A673 (cell line): ENCODE results near the gene GPR32. TPM values are rescaled to one million over a fixed set of nuclear protein-coding genes. Genes with fewer than 3 reads are reported as not detected.
"Not testable (repeated sequence)": the region's sequence is repeated elsewhere in the genome, so short reads cannot be mapped to it uniquely, and the experiment has no call there.

Experiments used
- BruUV-seq: library from RNA; stranded (reverse); fragments of 400-500 nt; replicated peaks from 2 replicates; lab custom pipeline; 2021; lab: Mats Ljungman, UMichigan
- CTCF ChIA-PET: fragments of 300-600 bp; sonication (Branson Sonifier 250); formaldehyde crosslinking; loops from one replicate; lab custom pipeline; 2022; ENCODE audit warnings: antibody characterized with exemption; lab: Charles Lee
- POLR2A ChIA-PET: fragments of 300-600 bp; sonication (Branson Sonifier 250); formaldehyde crosslinking; loops from one replicate; lab custom pipeline; 2022; ENCODE audit warnings: antibody characterized with exemption; ENCODE audit not compliant: low non-redundant PET; lab: Charles Lee
- DNase-seq: peaks from one replicate; pipeline ENCODE4 v3.0.0-alpha.2; 2015; ENCODE audit warnings: low spot score
- H3K27ac ChIP-seq: fragments of 200-600 bp; sonication (generic); 2 replicates; pipeline ENCODE4 v1.5.1; 2016; ENCODE audit warnings: mixed run types, low read depth, mild to moderate bottlenecking, mixed read lengths, antibody characterized with exemption, low read length; ENCODE audit not compliant: poor library complexity, severe bottlenecking
- H3K27me3 ChIP-seq: fragments of 200-600 bp; sonication (generic); replicated peaks from 2 replicates; pipeline ENCODE4 v1.6.1; 2017; ENCODE audit warnings: mixed run types, low read depth, mild to moderate bottlenecking, mixed read lengths, antibody characterized with exemption, low read length; ENCODE audit not compliant: insufficient read depth, poor library complexity
- H3K36me3 ChIP-seq: fragments of 200-600 bp; sonication (generic); 2 replicates; pipeline ENCODE4 v1.6.1; 2016; ENCODE audit warnings: mixed run types, mild to moderate bottlenecking, mixed read lengths, antibody characterized with exemption, low read length; ENCODE audit not compliant: insufficient read depth, poor library complexity, severe bottlenecking
- H3K4me1 ChIP-seq: fragments of 200-600 bp; sonication (generic); 2 replicates; pipeline ENCODE4 v1.6.1; 2017; ENCODE audit warnings: mixed run types, mild to moderate bottlenecking, mixed read lengths, antibody characterized with exemption, low read length; ENCODE audit not compliant: insufficient read depth, poor library complexity, severe bottlenecking
- H3K4me3 ChIP-seq: fragments of 200-600 bp; sonication (generic); 2 replicates; pipeline ENCODE4 v1.5.1; 2016; ENCODE audit warnings: low read depth, mixed run types, mild to moderate bottlenecking, mixed read lengths, low read length; ENCODE audit not compliant: poor library complexity, severe bottlenecking
- H3K9me3 ChIP-seq: fragments of 200-600 bp; sonication (generic); 2 replicates; pipeline ENCODE4 v1.6.1; 2016; ENCODE audit warnings: mixed run types, low read depth, mild to moderate bottlenecking, mixed read lengths, antibody characterized with exemption, low read length; ENCODE audit not compliant: poor library complexity, severe bottlenecking
- EZH2 ChIP-seq: fragments of 200-600 bp; sonication (generic); IDR thresholded peaks from 2 replicates; pipeline ENCODE4 v1.6.1; 2017; ENCODE audit warnings: borderline replicate concordance, low read depth, mild to moderate bottlenecking, mixed read lengths, antibody characterized with exemption, low read length; ENCODE audit not compliant: poor library complexity, severe bottlenecking
- intact Hi-C: fragments of 100-400 bp; cut with micrococcal nuclease; formaldehyde crosslinking; loops from one replicate; pipeline ENCODE4 v1.10.0; 2022; ENCODE audit not compliant: unreplicated experiment
- total RNA-seq: library from RNA; stranded (reverse); gene quantifications from 2 replicates; pipeline ENCODE4 v1.2.3, GENCODE V29; 2021
- TF ChIP-seq, protein P1 (sequence below): fragments of 300-800, 200-600 bp; sonication (generic); conservative IDR thresholded peaks from 2 replicates; pipeline ENCODE4 v1.5.1; 2017; ENCODE audit warnings: low read depth, mild to moderate bottlenecking, antibody characterized with exemption, low read length, moderate library complexity, mixed read lengths

The GPR32 gene
- total RNA-seq, 1 experiment from 2014 or later: not detected

DNA sequence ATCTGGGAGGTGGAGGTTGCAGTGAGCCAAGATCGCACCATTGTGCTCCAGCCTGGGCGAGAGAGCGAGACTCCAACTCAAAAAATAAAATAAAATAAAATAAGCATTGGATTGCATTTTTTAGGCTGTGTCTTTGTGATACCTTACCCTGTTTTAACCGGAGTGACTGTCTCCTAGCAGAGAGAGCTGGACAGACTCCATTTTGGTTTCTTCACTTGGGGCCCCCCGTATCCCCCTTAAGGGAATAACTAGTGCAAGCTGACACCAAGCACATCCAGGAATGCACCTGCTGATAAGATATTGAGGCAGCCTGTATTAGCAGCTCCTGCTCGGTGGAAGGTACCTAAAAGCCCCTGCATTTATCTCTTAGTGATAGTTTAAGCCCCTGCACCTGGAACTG lies 20.8 kb upstream of the GPR32 start:
- POLR2A ChIA-PET: no interaction called here
- Histone ChIP-seq H3K4me3 (no peak overlapping the region), H3K27me3 (no peaks in the 10 kb centered on the region), H3K9me3 (no peaks in the 10 kb centered on the region), H3K4me1 (no peaks in the 10 kb centered on the region), H3K27ac (no peak overlapping the region), H3K36me3 (no peaks in the 10 kb centered on the region)
- TF ChIP-seq, protein P1, sequence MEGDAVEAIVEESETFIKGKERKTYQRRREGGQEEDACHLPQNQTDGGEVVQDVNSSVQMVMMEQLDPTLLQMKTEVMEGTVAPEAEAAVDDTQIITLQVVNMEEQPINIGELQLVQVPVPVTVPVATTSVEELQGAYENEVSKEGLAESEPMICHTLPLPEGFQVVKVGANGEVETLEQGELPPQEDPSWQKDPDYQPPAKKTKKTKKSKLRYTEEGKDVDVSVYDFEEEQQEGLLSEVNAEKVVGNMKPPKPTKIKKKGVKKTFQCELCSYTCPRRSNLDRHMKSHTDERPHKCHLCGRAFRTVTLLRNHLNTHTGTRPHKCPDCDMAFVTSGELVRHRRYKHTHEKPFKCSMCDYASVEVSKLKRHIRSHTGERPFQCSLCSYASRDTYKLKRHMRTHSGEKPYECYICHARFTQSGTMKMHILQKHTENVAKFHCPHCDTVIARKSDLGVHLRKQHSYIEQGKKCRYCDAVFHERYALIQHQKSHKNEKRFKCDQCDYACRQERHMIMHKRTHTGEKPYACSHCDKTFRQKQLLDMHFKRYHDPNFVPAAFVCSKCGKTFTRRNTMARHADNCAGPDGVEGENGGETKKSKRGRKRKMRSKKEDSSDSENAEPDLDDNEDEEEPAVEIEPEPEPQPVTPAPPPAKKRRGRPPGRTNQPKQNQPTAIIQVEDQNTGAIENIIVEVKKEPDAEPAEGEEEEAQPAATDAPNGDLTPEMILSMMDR: no peak
- no peak for TF ChIP-seq EZH2
- CTCF ChIA-PET: no interaction called here
- no peak for DNase-seq
- BruUV-seq: no TSS peak
- intact Hi-C loops: no loop called here

DNA sequence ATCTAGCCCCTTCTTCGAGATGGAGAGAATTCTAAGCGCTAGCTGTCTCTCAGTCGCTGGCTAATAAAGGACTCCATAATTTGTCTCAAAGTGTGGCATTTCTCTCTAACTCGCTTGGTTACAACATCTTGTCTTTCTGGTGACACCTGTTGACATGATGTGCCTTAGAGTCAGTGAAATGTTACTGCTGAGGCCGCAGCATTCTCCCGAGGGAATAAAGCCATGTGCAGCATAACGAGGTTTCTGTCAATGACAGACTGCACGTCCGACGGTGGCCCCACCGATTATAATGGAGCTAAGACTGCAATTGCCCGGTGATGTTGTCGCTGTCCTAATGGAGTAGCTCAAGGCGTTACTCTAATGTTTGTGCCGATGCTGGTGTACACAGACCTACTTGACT lies 20.3 kb upstream of the GPR32 start:
- no peaks in the 10 kb centered on the region for H3K36me3 ChIP-seq
- no peaks in the 10 kb centered on the region for H3K27me3 ChIP-seq
- ChIA-PET CTCF (no interaction called here), POLR2A (no interaction called here)
- H3K4me3 ChIP-seq: no peak overlapping the region
- no peaks in the 10 kb centered on the region for H3K9me3 ChIP-seq
- no peak for DNase-seq
- H3K27ac ChIP-seq: no peak overlapping the region
- no TSS peak for BruUV-seq
- no peaks in the 10 kb centered on the region for H3K4me1 ChIP-seq
- no peak for TF ChIP-seq EZH2
- TF ChIP-seq, protein P1: no peak
- intact Hi-C loops: no loop called here

DNA sequence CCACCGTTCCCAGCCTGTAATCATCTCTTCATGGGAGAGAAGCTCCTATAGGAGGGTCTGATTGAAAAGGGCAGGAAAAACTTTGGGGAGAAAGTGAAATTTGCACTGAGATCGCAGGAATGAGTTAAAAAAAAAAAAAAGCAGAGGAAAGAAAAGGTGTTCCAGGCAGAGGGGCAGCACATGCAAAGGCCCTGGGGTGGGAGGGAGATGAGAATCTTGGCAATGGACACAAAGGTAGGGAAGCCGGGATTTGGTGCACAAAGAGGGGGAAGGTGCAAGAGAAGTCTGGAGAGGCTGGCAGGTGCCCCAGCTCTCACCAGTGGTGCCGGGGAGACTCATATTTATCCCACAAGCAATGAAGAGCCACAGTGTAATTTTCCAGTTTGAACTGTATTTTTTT lies 16.4 kb upstream of the GPR32 start:
- no TSS peak for BruUV-seq
- ChIA-PET POLR2A (no interaction called here), CTCF (no interaction called here)

DNA sequence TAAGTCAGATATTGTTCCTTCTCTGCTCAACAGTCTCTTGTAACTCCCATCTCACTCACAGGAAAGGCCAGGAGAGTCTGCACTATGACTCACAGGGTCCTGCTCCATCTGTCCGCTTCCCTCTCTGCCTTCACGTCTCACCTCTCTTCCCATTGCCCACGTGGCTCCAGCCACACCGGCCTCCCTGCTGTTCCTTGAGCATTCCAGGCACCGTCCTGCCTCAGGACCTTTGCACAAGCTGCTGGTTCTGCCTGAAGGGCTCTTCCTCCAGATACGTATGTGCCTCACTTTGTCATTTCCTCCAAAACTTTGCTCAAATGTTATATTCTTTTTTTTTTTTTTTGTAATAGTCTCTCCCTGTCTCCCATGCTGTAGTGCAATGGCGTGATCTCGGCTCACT lies 14.0 kb upstream of the GPR32 start:
- BruUV-seq, intact Hi-C loops, H3K36me3 ChIP-seq, POLR2A ChIA-PET, CTCF ChIA-PET, H3K4me1 ChIP-seq, H3K4me3 ChIP-seq, DNase-seq, H3K9me3 ChIP-seq, H3K27ac ChIP-seq, H3K27me3 ChIP-seq: not testable (repeated sequence)

More for the DNA sequence above, 16.4 kb upstream of the GPR32 start:
- TF ChIP-seq, protein P1: no peak
- TF ChIP-seq EZH2: no peak
- Histone ChIP-seq H3K4me3 (no peak overlapping the region), H3K27me3 (no peaks in the 10 kb centered on the region), H3K4me1 (no peaks in the 10 kb centered on the region), H3K27ac (no peak overlapping the region), H3K36me3 (no peaks in the 10 kb centered on the region), H3K9me3 (no peaks in the 10 kb centered on the region)
- no peak for DNase-seq
- intact Hi-C loops: no loop called here

DNA sequence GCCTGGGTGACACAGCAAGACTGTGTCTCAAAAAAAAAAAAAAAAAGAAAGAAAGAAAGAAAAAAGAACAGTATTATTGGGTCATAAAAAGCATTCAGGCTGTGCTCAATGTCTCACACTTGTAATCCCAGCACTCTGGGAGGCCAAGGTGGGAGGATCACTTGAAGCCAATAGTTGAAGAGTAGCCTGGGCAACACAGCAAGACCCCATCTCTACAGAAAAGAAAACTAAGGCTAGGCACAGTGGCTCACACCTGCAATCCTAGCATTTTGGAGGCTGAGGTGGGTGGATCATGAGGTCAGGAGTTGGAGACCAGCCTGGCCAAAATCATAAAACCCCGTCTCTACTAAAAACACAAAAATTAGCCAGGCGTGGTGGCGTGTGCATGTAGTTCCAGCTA lies 12.6 kb upstream of the GPR32 start:
- H3K4me1 ChIP-seq, H3K27me3 ChIP-seq, DNase-seq, CTCF ChIA-PET, POLR2A ChIA-PET, H3K9me3 ChIP-seq, BruUV-seq, H3K27ac ChIP-seq, H3K4me3 ChIP-seq, H3K36me3 ChIP-seq, intact Hi-C loops: not testable (repeated sequence)
